GM23338 (cell line): ENCODE measurements around the gene SCNN1B. TPM values are rescaled to one million over a fixed set of nuclear protein-coding genes. Genes with fewer than 3 reads are reported as not detected.

Experiments
- ATAC-seq: fragments of 200-7000 bp; cut with Tn5 transposase; 3 replicates; pipeline ENCODE4 v1.9.1; 2020
- DNase-seq: peaks from one replicate; pipeline ENCODE4 v3.0.0-alpha.2; 2015; ENCODE audit warnings: low spot score
- H2AFZ ChIP-seq: fragments of 200-600 bp; sonication (generic); 2 replicates; pipeline ENCODE4 v1.8.0; 2016; ENCODE audit warnings: antibody characterized with exemption, mild to moderate bottlenecking, moderate library complexity
- H3F3A ChIP-seq: fragments of 200-600 bp; sonication (generic); replicated peaks from 2 replicates; pipeline ENCODE4 v1.8.0; 2017; ENCODE audit warnings: antibody characterized with exemption, mixed run types, low read depth
- H3K27ac ChIP-seq: fragments of 200-600 bp; sonication (generic); 2 replicates; pipeline ENCODE4 v1.6.1; 2016; ENCODE audit warnings: low read depth
- H3K27me3 ChIP-seq: fragments of 200-600 bp; sonication (generic); 2 replicates; pipeline ENCODE4 v1.8.0; 2016; ENCODE audit warnings: mild to moderate bottlenecking, mixed run types, moderate library complexity; ENCODE audit not compliant: insufficient read depth
- H3K36me3 ChIP-seq: fragments of 200-600 bp; sonication (generic); 2 replicates; pipeline ENCODE4 v1.8.0; 2016; ENCODE audit warnings: mild to moderate bottlenecking; ENCODE audit not compliant: insufficient read depth
- H3K4me1 ChIP-seq: fragments of 200-600 bp; sonication (generic); 2 replicates; pipeline ENCODE4 v1.8.0; 2016; ENCODE audit warnings: mild to moderate bottlenecking, moderate library complexity; ENCODE audit not compliant: insufficient read depth
- H3K4me2 ChIP-seq: fragments of 200-600 bp; sonication (generic); 2 replicates; pipeline ENCODE4 v1.7.1; 2017; ENCODE audit warnings: mixed run types
- H3K4me3 ChIP-seq: fragments of 200-600 bp; sonication (generic); 2 replicates; pipeline ENCODE4 v1.6.1; 2016; ENCODE audit warnings: mixed run types
- H3K79me2 ChIP-seq: fragments of 200-600 bp; sonication (generic); replicated peaks from 2 replicates; pipeline ENCODE4 v1.8.0; 2017; ENCODE audit warnings: mild to moderate bottlenecking; ENCODE audit not compliant: insufficient read depth
- H3K9me2 ChIP-seq: fragments of 200-600 bp; sonication (generic); 2 replicates; pipeline ENCODE4 v1.8.0; 2017; ENCODE audit not compliant: insufficient read depth
- H4K20me1 ChIP-seq: fragments of 200-600 bp; sonication (generic); replicated peaks from 2 replicates; pipeline ENCODE4 v1.8.0; 2017; ENCODE audit warnings: mild to moderate bottlenecking; ENCODE audit not compliant: insufficient read depth
- H3K27ac Mint-ChIP-seq: 2 replicates; pipeline ENCODE4 v1.8.0; 2020; ENCODE audit warnings: inconsistent platforms, mild to moderate bottlenecking, moderate library complexity, mixed read lengths
- H3K27me3 Mint-ChIP-seq: 3 replicates; pipeline ENCODE4 v1.8.0; 2022; ENCODE audit warnings: low read depth, mild to moderate bottlenecking, moderate library complexity, mixed read lengths, inconsistent platforms; ENCODE audit not compliant: insufficient read depth, poor library complexity
- H3K36me3 Mint-ChIP-seq: 3 replicates; pipeline ENCODE4 v1.8.0; 2021; ENCODE audit warnings: low read depth, mild to moderate bottlenecking, inconsistent platforms, moderate library complexity, mixed read lengths
- H3K4me1 Mint-ChIP-seq: 3 replicates; pipeline ENCODE4 v1.8.0; 2020; ENCODE audit warnings: mild to moderate bottlenecking, inconsistent platforms, mixed read lengths
- H3K4me3 Mint-ChIP-seq: 3 replicates; pipeline ENCODE4 v1.8.0; 2021; ENCODE audit warnings: moderate library complexity, mild to moderate bottlenecking, inconsistent platforms, mixed read lengths
- H3K9me3 Mint-ChIP-seq: 3 replicates; pipeline ENCODE4 v1.8.0; 2020; ENCODE audit warnings: moderate library complexity, mild to moderate bottlenecking, inconsistent platforms, mixed read lengths
- EZH2 ChIP-seq: fragments of 200-600 bp; sonication (generic); IDR thresholded peaks from one replicate; pipeline ENCODE4 v1.8.0; 2017; ENCODE audit warnings: antibody characterized with exemption, mild to moderate bottlenecking, low read depth; ENCODE audit not compliant: unreplicated experiment
- EZH2phosphoT487 ChIP-seq: fragments of 200-600 bp; sonication (generic); IDR thresholded peaks from one replicate; pipeline ENCODE4 v1.8.1; 2018; ENCODE audit warnings: antibody characterized with exemption; ENCODE audit not compliant: unreplicated experiment
- NANOG ChIP-seq: IDR thresholded peaks from 2 replicates; pipeline ENCODE4 v1.6.1; 2016; ENCODE audit warnings: antibody characterized with exemption, borderline replicate concordance
- POLR2AphosphoS5 ChIP-seq: IDR thresholded peaks from 2 replicates; pipeline ENCODE4 v1.6.1; 2016; ENCODE audit warnings: antibody characterized with exemption, low read depth
- ZNF114 ChIP-seq: fragments of 250-450 bp; sonication (Bioruptor Pico); IDR thresholded peaks from 2 replicates; pipeline ENCODE4 v1.5.0; 2020; ENCODE audit warnings: mild to moderate bottlenecking, moderate library complexity
- ZNF331 ChIP-seq: fragments of 250-450 bp; sonication (Bioruptor Pico); IDR thresholded peaks from 2 replicates; pipeline ENCODE4 v1.5.0; 2020; ENCODE audit warnings: low read depth, mild to moderate bottlenecking, moderate library complexity
- polyA plus RNA-seq: library from polyadenylated mRNA; unstranded; fragments of >200 nt; fragmentation: Nextera tagmentation; extraction: Ambion mirVana; gene quantifications from 2 replicates; pipeline ENCODE4 v1.2.1, GENCODE V29; 2016
- total RNA-seq: library from RNA; depleted of rRNA; stranded (reverse); fragments of >200 nt; shearing (Covaris generic); gene quantifications from 2 replicates; pipeline ENCODE4 v1.2.3, GENCODE V29; 2014
- TF ChIP-seq, protein P1 (sequence below): IDR thresholded peaks from one replicate; pipeline ENCODE4 v1.6.1; 2018; ENCODE audit warnings: antibody characterized with exemption; ENCODE audit not compliant: unreplicated experiment
- TF ChIP-seq, protein P2 (sequence below): IDR thresholded peaks from 2 replicates; pipeline ENCODE4 v1.6.1; 2016; ENCODE audit warnings: antibody characterized with exemption
- TF ChIP-seq, protein P3 (sequence below), 2 experiments: fragments of 200-600 bp in 1 of 2; sonication (generic) in 1 of 2; conservative IDR thresholded peaks; 2 replicates each; pipeline versions ENCODE4 v1.5.1 to v1.6.1; 2016 to 2017; ENCODE audit warnings: antibody characterized with exemption in 2 of 2, low read depth in 2 of 2, mild to moderate bottlenecking in 2 of 2, moderate library complexity in 1 of 2
- TF ChIP-seq, protein P4 (sequence below): fragments of 250-450 bp; sonication (Bioruptor Pico); IDR thresholded peaks from 2 replicates; pipeline ENCODE4 v1.5.0; 2020; ENCODE audit warnings: mild to moderate bottlenecking, moderate library complexity

The SCNN1B gene
- total and polyA plus RNA-seq, 2 experiments from 2014 or later: 0.78 to 1.1 TPM

DNA sequence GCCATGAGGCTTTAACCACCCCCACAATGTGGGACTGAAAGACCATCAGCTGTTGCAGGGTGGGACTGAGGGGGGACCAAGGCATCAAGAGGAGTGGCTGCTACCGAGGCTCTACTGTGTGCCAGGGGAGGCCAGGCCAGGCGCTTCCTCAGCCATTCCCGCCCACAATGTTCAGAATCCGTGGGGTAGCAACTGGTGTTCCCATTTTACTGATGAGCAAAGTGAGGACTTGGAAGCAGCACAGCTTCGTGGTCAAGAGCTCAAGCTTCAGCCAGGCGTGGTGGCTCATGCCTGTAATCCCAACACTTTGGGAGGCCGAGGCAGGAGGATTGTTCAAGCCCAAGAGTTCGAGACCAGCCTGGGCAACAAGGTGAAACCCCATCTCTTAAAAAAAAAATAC is 65.9 kb downstream of the SCNN1B start:
- Mint-ChIP-seq H3K36me3 (no peaks in the 10 kb centered on the region; the same call in 2 of the 3 replicates), H3K4me1 (peaks cover 9% of the 10 kb centered on the region), H3K27me3 (peaks cover 9% of the 10 kb centered on the region), H3K4me3 (no peak overlapping the region), H3K9me3 (no peaks in the 10 kb centered on the region), H3K27ac (no peak overlapping the region)
- Histone ChIP-seq H3K27me3 (no peaks in the 10 kb centered on the region), H2AFZ (no peak overlapping the region), H3K4me1 (peaks cover 12% of the 10 kb centered on the region; the same call in 1 of the 2 replicates), H3K4me3 (no peak overlapping the region), H3K36me3 (no peaks in the 10 kb centered on the region), H3K79me2 (no peaks in the 10 kb centered on the region), H3F3A (no peaks in the 10 kb centered on the region), H3K27ac (no peak overlapping the region), H4K20me1 (no peaks in the 10 kb centered on the region), H3K9me2 (no peaks in the 10 kb centered on the region), H3K4me2 (no peak overlapping the region)
- DNase-seq: no peak
- ATAC-seq: no peak
- TF ChIP-seq, protein P1, sequence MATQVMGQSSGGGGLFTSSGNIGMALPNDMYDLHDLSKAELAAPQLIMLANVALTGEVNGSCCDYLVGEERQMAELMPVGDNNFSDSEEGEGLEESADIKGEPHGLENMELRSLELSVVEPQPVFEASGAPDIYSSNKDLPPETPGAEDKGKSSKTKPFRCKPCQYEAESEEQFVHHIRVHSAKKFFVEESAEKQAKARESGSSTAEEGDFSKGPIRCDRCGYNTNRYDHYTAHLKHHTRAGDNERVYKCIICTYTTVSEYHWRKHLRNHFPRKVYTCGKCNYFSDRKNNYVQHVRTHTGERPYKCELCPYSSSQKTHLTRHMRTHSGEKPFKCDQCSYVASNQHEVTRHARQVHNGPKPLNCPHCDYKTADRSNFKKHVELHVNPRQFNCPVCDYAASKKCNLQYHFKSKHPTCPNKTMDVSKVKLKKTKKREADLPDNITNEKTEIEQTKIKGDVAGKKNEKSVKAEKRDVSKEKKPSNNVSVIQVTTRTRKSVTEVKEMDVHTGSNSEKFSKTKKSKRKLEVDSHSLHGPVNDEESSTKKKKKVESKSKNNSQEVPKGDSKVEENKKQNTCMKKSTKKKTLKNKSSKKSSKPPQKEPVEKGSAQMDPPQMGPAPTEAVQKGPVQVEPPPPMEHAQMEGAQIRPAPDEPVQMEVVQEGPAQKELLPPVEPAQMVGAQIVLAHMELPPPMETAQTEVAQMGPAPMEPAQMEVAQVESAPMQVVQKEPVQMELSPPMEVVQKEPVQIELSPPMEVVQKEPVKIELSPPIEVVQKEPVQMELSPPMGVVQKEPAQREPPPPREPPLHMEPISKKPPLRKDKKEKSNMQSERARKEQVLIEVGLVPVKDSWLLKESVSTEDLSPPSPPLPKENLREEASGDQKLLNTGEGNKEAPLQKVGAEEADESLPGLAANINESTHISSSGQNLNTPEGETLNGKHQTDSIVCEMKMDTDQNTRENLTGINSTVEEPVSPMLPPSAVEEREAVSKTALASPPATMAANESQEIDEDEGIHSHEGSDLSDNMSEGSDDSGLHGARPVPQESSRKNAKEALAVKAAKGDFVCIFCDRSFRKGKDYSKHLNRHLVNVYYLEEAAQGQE: no peak
- TF ChIP-seq, protein P2, sequence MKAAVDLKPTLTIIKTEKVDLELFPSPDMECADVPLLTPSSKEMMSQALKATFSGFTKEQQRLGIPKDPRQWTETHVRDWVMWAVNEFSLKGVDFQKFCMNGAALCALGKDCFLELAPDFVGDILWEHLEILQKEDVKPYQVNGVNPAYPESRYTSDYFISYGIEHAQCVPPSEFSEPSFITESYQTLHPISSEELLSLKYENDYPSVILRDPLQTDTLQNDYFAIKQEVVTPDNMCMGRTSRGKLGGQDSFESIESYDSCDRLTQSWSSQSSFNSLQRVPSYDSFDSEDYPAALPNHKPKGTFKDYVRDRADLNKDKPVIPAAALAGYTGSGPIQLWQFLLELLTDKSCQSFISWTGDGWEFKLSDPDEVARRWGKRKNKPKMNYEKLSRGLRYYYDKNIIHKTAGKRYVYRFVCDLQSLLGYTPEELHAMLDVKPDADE: no peak
- TF ChIP-seq EZH2phosphoT487 (no peak), ZNF331 (CRISPR knock-in tag) (no peak), ZNF114 (no peak), POLR2AphosphoS5 (no peak), NANOG (no peak), EZH2 (no peak)
- TF ChIP-seq, protein P3, sequence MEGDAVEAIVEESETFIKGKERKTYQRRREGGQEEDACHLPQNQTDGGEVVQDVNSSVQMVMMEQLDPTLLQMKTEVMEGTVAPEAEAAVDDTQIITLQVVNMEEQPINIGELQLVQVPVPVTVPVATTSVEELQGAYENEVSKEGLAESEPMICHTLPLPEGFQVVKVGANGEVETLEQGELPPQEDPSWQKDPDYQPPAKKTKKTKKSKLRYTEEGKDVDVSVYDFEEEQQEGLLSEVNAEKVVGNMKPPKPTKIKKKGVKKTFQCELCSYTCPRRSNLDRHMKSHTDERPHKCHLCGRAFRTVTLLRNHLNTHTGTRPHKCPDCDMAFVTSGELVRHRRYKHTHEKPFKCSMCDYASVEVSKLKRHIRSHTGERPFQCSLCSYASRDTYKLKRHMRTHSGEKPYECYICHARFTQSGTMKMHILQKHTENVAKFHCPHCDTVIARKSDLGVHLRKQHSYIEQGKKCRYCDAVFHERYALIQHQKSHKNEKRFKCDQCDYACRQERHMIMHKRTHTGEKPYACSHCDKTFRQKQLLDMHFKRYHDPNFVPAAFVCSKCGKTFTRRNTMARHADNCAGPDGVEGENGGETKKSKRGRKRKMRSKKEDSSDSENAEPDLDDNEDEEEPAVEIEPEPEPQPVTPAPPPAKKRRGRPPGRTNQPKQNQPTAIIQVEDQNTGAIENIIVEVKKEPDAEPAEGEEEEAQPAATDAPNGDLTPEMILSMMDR (conservative IDR thresholded peaks at IDR 0.05; ENCODE audit: low read depth in 2 of 2): no peak
- TF ChIP-seq, protein P4, sequence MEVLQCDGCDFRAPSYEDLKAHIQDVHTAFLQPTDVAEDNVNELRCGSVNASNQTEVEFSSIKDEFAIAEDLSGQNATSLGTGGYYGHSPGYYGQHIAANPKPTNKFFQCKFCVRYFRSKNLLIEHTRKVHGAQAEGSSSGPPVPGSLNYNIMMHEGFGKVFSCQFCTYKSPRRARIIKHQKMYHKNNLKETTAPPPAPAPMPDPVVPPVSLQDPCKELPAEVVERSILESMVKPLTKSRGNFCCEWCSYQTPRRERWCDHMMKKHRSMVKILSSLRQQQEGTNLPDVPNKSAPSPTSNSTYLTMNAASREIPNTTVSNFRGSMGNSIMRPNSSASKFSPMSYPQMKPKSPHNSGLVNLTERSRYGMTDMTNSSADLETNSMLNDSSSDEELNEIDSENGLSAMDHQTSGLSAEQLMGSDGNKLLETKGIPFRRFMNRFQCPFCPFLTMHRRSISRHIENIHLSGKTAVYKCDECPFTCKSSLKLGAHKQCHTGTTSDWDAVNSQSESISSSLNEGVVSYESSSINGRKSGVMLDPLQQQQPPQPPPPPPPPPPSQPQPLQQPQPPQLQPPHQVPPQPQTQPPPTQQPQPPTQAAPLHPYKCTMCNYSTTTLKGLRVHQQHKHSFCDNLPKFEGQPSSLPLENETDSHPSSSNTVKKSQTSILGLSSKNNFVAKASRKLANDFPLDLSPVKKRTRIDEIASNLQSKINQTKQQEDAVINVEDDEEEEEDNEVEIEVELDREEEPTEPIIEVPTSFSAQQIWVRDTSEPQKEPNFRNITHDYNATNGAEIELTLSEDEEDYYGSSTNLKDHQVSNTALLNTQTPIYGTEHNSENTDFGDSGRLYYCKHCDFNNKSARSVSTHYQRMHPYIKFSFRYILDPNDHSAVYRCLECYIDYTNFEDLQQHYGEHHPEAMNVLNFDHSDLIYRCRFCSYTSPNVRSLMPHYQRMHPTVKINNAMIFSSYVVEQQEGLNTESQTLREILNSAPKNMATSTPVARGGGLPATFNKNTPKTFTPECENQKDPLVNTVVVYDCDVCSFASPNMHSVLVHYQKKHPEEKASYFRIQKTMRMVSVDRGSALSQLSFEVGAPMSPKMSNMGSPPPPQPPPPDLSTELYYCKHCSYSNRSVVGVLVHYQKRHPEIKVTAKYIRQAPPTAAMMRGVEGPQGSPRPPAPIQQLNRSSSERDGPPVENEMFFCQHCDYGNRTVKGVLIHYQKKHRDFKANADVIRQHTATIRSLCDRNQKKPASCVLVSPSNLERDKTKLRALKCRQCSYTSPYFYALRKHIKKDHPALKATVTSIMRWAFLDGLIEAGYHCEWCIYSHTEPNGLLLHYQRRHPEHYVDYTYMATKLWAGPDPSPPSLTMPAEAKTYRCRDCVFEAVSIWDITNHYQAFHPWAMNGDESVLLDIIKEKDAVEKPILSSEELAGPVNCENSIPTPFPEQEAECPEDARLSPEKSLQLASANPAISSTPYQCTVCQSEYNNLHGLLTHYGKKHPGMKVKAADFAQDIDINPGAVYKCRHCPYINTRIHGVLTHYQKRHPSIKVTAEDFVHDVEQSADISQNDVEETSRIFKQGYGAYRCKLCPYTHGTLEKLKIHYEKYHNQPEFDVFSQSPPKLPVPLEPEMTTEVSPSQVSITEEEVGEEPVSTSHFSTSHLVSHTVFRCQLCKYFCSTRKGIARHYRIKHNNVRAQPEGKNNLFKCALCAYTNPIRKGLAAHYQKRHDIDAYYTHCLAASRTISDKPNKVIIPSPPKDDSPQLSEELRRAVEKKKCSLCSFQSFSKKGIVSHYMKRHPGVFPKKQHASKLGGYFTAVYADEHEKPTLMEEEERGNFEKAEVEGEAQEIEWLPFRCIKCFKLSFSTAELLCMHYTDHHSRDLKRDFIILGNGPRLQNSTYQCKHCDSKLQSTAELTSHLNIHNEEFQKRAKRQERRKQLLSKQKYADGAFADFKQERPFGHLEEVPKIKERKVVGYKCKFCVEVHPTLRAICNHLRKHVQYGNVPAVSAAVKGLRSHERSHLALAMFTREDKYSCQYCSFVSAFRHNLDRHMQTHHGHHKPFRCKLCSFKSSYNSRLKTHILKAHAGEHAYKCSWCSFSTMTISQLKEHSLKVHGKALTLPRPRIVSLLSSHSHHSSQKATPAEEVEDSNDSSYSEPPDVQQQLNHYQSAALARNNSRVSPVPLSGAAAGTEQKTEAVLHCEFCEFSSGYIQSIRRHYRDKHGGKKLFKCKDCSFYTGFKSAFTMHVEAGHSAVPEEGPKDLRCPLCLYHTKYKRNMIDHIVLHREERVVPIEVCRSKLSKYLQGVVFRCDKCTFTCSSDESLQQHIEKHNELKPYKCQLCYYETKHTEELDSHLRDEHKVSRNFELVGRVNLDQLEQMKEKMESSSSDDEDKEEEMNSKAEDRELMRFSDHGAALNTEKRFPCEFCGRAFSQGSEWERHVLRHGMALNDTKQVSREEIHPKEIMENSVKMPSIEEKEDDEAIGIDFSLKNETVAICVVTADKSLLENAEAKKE: no peak
